NCI-H2196 treated with DMSO at 0.1 percent for 48 hours (cell line): Measurements from ENCODE around the gene SCYL3.
"Not testable (repeated sequence)": the region's sequence is repeated elsewhere in the genome, so short reads cannot be mapped to it uniquely, and the experiment has no call there.

Experiments used
- DNase-seq: peaks from one replicate; lab custom pipeline; 2025; ENCODE audit not compliant: unreplicated experiment; lab: John Stamatoyannopoulos, UW

The SCYL3 gene

GRCh38 chr1:169829671-169830070 lies 64.0 kb downstream of the SCYL3 start:
- DNase-seq, result no peak

- DNase-seq, result no peak
These were observed 69.5 kb downstream of the SCYL3 start for GRCh38 chr1:169824153-169824552.

- no peak for DNase-seq
These were observed 72.2 kb downstream of the SCYL3 start for GRCh38 chr1:169821500-169821899.

- no peak for DNase-seq
These were observed 77.1 kb downstream of the SCYL3 start for GRCh38 chr1:169816617-169817016.

- no peak for DNase-seq
These were observed 79.4 kb downstream of the SCYL3 start for GRCh38 chr1:169814265-169814664.

GRCh38 chr1:169812131-169812530 lies 81.6 kb downstream of the SCYL3 start:
- DNase-seq, result no peak

GRCh38 chr1:169811418-169812035 lies 82.2 kb downstream of the SCYL3 start:
- DNase-seq, result not testable (repeated sequence)

GRCh38 chr1:169809370-169810095 lies 84.2 kb downstream of the SCYL3 start:
- DNase-seq, result peak; percentile 25

GRCh38 chr1:169804941-169805340 lies 88.8 kb downstream of the SCYL3 start:
- no peak for DNase-seq

GRCh38 chr1:169802888-169803287 lies 90.8 kb downstream of the SCYL3 start:
- DNase-seq, result no peak
